AG09309 (cell line): ENCODE results near the gene MLLT10.

Experiments
- DNase-seq: peaks from one replicate; pipeline ENCODE4 v3.0.0-alpha.2; 2010; ENCODE audit warnings: low read depth
- H3K4me3 ChIP-seq: 2 replicates; pipeline ENCODE4 v1.5.1; 2011; ENCODE audit warnings: mild to moderate bottlenecking, low read depth, low read length, moderate library complexity; ENCODE audit not compliant: control insufficient read depth
- CTCF ChIP-seq: IDR thresholded peaks from 2 replicates; pipeline ENCODE4 v1.5.1; 2011; ENCODE audit warnings: mild to moderate bottlenecking, low read depth, low read length, inconsistent platforms; ENCODE audit not compliant: insufficient read depth, control insufficient read depth; ENCODE audit errors: missing control alignments

MLLT10 gene

GRCh38 chr10:21492421-21492820 lies 41.6 kb upstream of the MLLT10 start:
- no peak for DNase-seq
- no peak for TF ChIP-seq CTCF
- H3K4me3 ChIP-seq = no peak overlapping the region

GRCh38 chr10:21493784-21494183 lies 40.2 kb upstream of the MLLT10 start:
- DNase-seq = no peak
- no peak overlapping the region for H3K4me3 ChIP-seq
- TF ChIP-seq CTCF = no peak

GRCh38 chr10:21494191-21495001 lies 39.6 kb upstream of the MLLT10 start:
- DNase-seq = no peak
- TF ChIP-seq CTCF = peak; percentile 22
- H3K4me3 ChIP-seq = peak overlapping the region; percentile 83

GRCh38 chr10:21495002-21495751 lies 38.9 kb upstream of the MLLT10 start:
- peak overlapping the region; percentile 83 for H3K4me3 ChIP-seq
- no peak for DNase-seq
- no peak for TF ChIP-seq CTCF

- no peak for DNase-seq
- peak overlapping the region; percentile 83 for H3K4me3 ChIP-seq
- peak; percentile 65 for TF ChIP-seq CTCF
Measured at GRCh38 chr10:21495752-21496342, 38.2 kb upstream of the MLLT10 start.

DNA sequence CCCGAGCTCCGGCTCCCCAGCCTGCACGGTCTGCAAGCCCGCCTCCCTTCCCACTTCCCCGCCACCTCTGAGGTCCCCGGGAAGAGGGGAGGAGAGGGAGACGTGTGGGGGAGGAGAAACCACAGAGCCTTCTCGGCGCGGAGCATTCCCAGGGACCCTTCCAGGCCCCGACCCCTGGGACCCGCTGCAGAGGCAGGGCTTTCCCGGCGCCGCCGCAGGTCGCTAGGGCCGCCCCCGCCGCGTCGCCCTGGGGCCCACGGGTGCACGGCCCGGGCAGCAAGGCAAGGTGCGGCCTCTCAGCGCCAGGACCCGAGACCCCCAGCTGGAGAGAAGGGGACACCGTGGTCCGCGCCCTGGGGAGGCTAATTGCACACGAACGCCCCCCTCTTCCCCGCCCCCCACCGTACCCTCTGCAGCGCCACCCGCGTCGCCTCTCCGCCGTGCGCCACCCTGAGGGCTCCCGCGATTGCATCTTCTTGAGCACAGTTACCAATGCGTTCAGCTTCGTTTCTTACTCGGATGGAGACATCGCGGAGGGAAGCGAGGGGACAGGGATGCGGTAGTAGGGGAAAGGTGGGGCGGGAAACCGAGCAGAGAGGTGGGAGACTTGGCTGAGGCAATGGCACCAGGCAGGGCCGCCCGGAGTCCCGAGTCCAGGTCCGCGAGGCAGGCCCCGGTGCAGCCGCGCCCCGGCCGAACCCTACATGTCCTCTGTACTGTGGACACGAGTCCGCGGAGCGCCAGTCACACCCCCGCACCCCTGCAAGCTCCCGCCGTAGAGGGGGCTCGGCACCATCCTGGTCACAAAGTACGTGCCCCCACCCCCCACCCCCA lies 37.5 kb upstream of the MLLT10 start:
- TF ChIP-seq CTCF = peak; percentile 37
- H3K4me3 ChIP-seq = peak overlapping the region; percentile 83
- no peak for DNase-seq
